ENCODE results near the gene P2RY1. TPM values are rescaled to one million over a fixed set of nuclear protein-coding genes. Genes with fewer than 3 reads are reported as not detected.

P2RY1 gene
- 1 to 10 TPM in 1 of 2 donors, under 1 TPM in 1; 0.82 to 1.9 TPM for total RNA-seq

- DNase-seq (ENCODE audit: low spot score in 2 of 2), result peak in 1 of 2 donors; percentile 46
- H3K27ac Mint-ChIP-seq, result peak within 1 kb of the TSS in 1 of 2 donors; percentile 70
These were observed at the start of gene P2RY1 for GRCh38 chr3:152834776-152835600. Gene P2RY1, plus strand, starts transcription at chr3:152835131. Its CDS starts 652 bp downstream, at chr3:152835783.

GRCh38 chr3:152786977-152787681 lies 47.8 kb upstream of the P2RY1 start:
- Mint-ChIP-seq H3K9me3 (no peaks in the 10 kb centered on the region), H3K36me3 (no peaks in the 10 kb centered on the region), H3K27ac (no peak overlapping the region)
- ATAC-seq (no peak), DNase-seq (ENCODE audit: low spot score in 2 of 2) (no peak)

More at GRCh38 chr3:152834776-152835600, at the start of gene P2RY1:
- peak; percentile 71 to 83 for ATAC-seq
- Mint-ChIP-seq H3K36me3 (peaks cover 7 to 11% of the 10 kb centered on the region in 2 donors), H3K9me3 (no peaks in the 10 kb centered on the region)

- Mint-ChIP-seq H3K9me3 (no peaks in the 10 kb centered on the region), H3K36me3 (no peaks in the 10 kb centered on the region), H3K27ac (no peak overlapping the region)
- ATAC-seq (no peak), DNase-seq (ENCODE audit: low spot score in 2 of 2) (no peak)
These were observed 44.1 kb upstream of the P2RY1 start for GRCh38 chr3:152790651-152791387.

GRCh38 chr3:152793969-152794368 lies 41.0 kb upstream of the P2RY1 start:
- H3K36me3 Mint-ChIP-seq, result no peaks in the 10 kb centered on the region
- DNase-seq (ENCODE audit: low spot score in 2 of 2) (no peak), ATAC-seq (no peak)
- H3K9me3 Mint-ChIP-seq, result peaks cover 1 to 8% of the 10 kb centered on the region in 2 donors
- no peak overlapping the region for H3K27ac Mint-ChIP-seq

- ATAC-seq, result no peak
- H3K36me3 Mint-ChIP-seq, result no peaks in the 10 kb centered on the region
- peaks cover 3 to 8% of the 10 kb centered on the region in 2 donors for H3K9me3 Mint-ChIP-seq
- H3K27ac Mint-ChIP-seq, result no peak overlapping the region
- DNase-seq (ENCODE audit: low spot score in 2 of 2), result no peak
These were observed 37.0 kb upstream of the P2RY1 start for GRCh38 chr3:152797751-152798432.

GRCh38 chr3:152811974-152812760 lies 22.8 kb upstream of the P2RY1 start:
- H3K9me3 Mint-ChIP-seq, result no peaks in the 10 kb centered on the region
- DNase-seq (ENCODE audit: low spot score in 2 of 2) (no peak), ATAC-seq (no peak)
- no peaks in the 10 kb centered on the region for H3K36me3 Mint-ChIP-seq
- no peak overlapping the region for H3K27ac Mint-ChIP-seq

- H3K36me3 Mint-ChIP-seq, result no peaks in the 10 kb centered on the region
- ATAC-seq (no peak), DNase-seq (ENCODE audit: low spot score in 2 of 2) (no peak)
- H3K9me3 Mint-ChIP-seq, result no peaks in the 10 kb centered on the region
- no peak overlapping the region for H3K27ac Mint-ChIP-seq
These were observed 17.5 kb upstream of the P2RY1 start for GRCh38 chr3:152817400-152817799.

- no peaks in the 10 kb centered on the region for H3K36me3 Mint-ChIP-seq
- ATAC-seq, result no peak
- no peak for DNase-seq (ENCODE audit: low spot score in 2 of 2)
- no peak overlapping the region for H3K27ac Mint-ChIP-seq
- no peaks in the 10 kb centered on the region for H3K9me3 Mint-ChIP-seq
These were observed 16.9 kb upstream of the P2RY1 start for GRCh38 chr3:152818027-152818426.

- no peak for DNase-seq (ENCODE audit: low spot score in 2 of 2)
- Mint-ChIP-seq H3K36me3 (no peaks in the 10 kb centered on the region), H3K27ac (no peak overlapping the region), H3K9me3 (no peaks in the 10 kb centered on the region)
- ATAC-seq, result no peak
These were observed 11.8 kb upstream of the P2RY1 start for GRCh38 chr3:152823173-152823572.

- Mint-ChIP-seq H3K27ac (no peak overlapping the region), H3K36me3 (no peaks in the 10 kb centered on the region), H3K9me3 (no peaks in the 10 kb centered on the region)
- ATAC-seq, result no peak
- DNase-seq (ENCODE audit: low spot score in 2 of 2), result no peak
These were observed 11.2 kb upstream of the P2RY1 start for GRCh38 chr3:152823781-152824180.

GRCh38 chr3:152825566-152825965 lies 9.4 kb upstream of the P2RY1 start:
- Mint-ChIP-seq H3K36me3 (no peaks in the 10 kb centered on the region), H3K27ac (no peak overlapping the region), H3K9me3 (no peaks in the 10 kb centered on the region)
- ATAC-seq (no peak), DNase-seq (ENCODE audit: low spot score in 2 of 2) (no peak)

GRCh38 chr3:152826476-152826875 lies 8.5 kb upstream of the P2RY1 start:
- Mint-ChIP-seq H3K27ac (no peak overlapping the region), H3K36me3 (no peaks in the 10 kb centered on the region), H3K9me3 (no peaks in the 10 kb centered on the region)
- no peak for ATAC-seq
- DNase-seq (ENCODE audit: low spot score in 2 of 2), result no peak

GRCh38 chr3:152827313-152827712 lies 7.6 kb upstream of the P2RY1 start:
- Mint-ChIP-seq H3K27ac (no peak overlapping the region), H3K9me3 (no peaks in the 10 kb centered on the region)
- DNase-seq (ENCODE audit: low spot score in 2 of 2), result no peak

GRCh38 chr3:152828075-152828840 lies 6.7 kb upstream of the P2RY1 start:
- no peak for ATAC-seq
- Mint-ChIP-seq H3K27ac (no peak overlapping the region), H3K36me3 (no peaks in the 10 kb centered on the region), H3K9me3 (no peaks in the 10 kb centered on the region)
- DNase-seq (ENCODE audit: low spot score in 2 of 2), result no peak

More at GRCh38 chr3:152827313-152827712, 7.6 kb upstream of the P2RY1 start:
- no peaks in the 10 kb centered on the region for H3K36me3 Mint-ChIP-seq
- ATAC-seq, result no peak

- Mint-ChIP-seq H3K36me3 (no peaks in the 10 kb centered on the region), H3K27ac (no peak overlapping the region), H3K9me3 (no peaks in the 10 kb centered on the region)
- ATAC-seq (no peak), DNase-seq (ENCODE audit: low spot score in 2 of 2) (no peak)
These were observed 4.7 kb upstream of the P2RY1 start for GRCh38 chr3:152830245-152830644.

Measured in activated naive CD4-positive, alpha-beta T cell treated with anti-CD3 and anti-CD28 coated beads, Interleukin-2, amount 50 U/mL, for 72 hours (primary cell).